Left lobe of liver (tissue), 2 donors: ENCODE results near the gene FAM209B. TPM values are rescaled to one million over a fixed set of nuclear protein-coding genes. Genes with fewer than 3 reads are reported as not detected.
"Not testable (repeated sequence)": the region's sequence is repeated elsewhere in the genome, so short reads cannot be mapped to it uniquely, and the experiment has no call there.

ENCODE experiments used
- ATAC-seq: fragments of 200-7000 bp; cut with Tn5 transposase; one replicate; pipeline ENCODE4 v1.9.1; 2020; ENCODE audit warnings: mild to moderate bottlenecking, moderate library complexity
- DNase-seq: peaks from one replicate; pipeline ENCODE4 v3.0.0-alpha.2; 2020; ENCODE audit warnings: low spot score
- total RNA-seq: library from RNA; stranded (reverse); gene quantifications from one replicate; pipeline ENCODE4 v1.2.1, GENCODE V29; 2021
- donor health status: DM: no; HTN: no; CAD: no; lungs with moderate emphysema.
- donor health status: DM: no; HTN: yes; CAD: no.

Gene FAM209B, protein sequence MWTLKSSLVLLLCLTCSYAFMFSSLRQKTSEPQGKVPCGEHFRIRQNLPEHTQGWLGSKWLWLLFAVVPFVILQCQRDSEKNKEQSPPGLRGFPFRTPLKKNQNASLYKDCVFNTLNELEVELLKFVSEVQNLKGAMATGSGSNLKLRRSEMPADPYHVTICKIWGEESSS
- total RNA-seq, result not detected

DNA sequence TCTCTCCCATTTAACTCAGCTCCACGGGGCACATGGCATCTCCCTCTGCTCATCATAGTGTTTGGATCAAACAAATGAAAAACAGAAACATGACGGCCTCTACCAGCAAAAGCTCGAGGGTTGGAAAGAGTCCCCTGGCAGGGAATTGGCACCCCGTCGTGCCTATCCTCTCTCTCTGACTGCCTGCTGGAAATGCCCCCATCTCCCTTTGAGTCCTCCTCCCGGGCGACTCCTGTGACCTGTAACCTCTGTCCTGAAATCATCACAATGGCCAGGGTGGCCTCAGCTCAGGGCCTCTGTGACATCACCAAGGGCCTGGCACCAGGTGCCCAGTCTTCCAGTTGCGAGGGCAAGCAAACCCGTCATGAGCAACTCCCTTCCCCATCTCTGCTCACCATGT is at the start of gene FAM209B:
TSS of gene FAM209B (plus strand) at position 301 of the 400 bp plus-strand sequence. CDS start at position 397, 96 bp downstream.
- not testable (repeated sequence) for ATAC-seq, DNase-seq

DNA sequence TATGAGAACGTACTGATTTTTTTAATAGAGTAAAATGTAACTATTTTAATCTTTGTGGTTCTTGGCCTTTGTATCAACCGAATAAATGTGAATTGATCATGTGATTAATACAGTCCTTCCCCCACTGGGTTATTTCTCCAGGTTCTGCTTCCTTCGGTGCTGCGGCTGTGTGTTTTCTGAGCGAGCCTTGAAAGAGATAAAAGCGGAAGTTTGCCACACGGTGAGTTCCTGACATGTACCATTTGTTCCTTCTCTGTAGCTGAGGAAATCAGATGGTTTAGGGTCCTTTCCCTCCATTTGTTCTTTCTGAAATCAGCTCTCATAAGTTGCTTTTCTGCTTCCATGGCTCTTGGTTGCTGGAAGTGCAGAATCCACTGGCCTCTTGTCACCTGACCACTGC is 49.1 kb upstream of the FAM209B start:
- no peak for DNase-seq
- ATAC-seq, result no peak

DNA sequence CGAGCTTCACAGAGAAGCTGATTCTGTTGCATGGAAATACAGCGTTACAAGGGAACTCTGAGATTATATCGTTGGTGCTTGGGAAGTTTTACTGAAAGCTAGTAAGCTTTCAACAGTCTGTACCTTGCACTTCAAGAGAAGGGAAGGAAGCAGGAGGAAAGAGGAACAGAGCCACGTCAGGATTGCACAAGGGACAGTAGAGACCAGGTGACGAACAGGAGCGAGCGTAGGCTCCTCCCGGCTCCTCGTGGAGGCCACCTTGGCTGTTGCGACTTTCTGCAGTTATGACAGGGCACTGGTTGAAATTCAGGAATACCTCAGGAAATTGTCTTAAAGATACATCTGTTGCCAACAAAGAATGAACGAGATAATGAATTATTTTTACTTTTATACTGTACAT is 45.8 kb upstream of the FAM209B start:
- ATAC-seq, result no peak
- DNase-seq, result no peak

DNA sequence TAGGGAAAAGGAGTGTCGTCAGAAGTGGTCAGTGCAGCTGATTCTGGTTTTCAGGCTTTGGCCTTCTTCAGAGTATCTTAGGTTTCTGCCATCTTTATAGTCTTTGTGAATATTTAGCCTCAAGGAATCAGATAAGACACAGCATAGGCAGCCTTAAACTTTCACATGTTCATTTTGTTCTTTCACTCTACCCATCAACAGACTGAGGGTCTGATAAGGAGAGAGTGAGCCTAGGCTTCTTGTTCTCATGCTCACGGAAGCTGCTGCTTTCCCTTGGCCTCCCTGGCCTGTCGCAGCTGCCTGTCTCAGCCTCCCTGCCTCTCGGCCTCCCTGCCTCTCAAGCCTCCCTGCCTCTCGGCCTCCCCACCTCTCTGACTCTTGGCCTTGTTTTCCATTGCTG is 44.5 kb upstream of the FAM209B start:
- no peak for DNase-seq
- no peak for ATAC-seq

DNA sequence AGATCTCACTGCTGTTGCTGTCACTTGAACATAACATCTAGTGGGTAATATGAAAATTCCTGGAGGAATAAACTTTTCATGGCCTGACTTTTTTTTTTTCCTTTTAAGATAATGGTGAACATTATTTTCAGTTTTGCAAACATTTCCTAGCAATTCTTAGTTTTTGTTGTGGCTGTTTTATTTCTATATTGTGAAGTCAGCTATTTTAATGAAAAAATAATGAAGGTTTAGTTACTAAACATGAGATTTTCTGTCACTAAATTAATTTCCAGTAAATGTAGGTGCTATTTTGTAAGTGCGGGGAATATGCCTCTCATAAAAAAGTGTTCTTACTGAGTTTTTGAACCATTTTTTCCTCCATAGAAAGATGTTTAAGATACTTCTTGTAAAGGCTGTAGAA is 31.9 kb upstream of the FAM209B start:
- DNase-seq, result no peak
- no peak for ATAC-seq

DNA sequence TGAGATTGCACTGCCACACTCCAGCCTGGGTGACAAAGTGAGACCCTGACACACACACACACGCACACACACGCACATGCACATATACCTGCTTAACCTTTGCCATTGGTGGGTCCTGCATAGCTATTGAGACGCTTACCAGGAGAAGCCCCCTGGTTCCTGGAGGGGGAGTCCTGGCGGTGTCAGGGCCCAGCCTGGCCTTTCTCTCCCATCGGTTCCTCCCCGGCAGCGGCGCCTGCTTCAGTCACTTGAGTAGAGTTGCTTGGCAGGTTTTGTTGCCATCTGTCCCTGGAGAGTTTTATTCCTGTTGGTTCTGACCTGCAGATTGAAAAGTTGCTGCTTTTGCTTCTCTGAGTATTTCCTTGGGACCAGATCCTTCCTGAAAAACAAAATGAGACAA is 29.1 kb upstream of the FAM209B start:
- DNase-seq, result no peak
- no peak for ATAC-seq

DNA sequence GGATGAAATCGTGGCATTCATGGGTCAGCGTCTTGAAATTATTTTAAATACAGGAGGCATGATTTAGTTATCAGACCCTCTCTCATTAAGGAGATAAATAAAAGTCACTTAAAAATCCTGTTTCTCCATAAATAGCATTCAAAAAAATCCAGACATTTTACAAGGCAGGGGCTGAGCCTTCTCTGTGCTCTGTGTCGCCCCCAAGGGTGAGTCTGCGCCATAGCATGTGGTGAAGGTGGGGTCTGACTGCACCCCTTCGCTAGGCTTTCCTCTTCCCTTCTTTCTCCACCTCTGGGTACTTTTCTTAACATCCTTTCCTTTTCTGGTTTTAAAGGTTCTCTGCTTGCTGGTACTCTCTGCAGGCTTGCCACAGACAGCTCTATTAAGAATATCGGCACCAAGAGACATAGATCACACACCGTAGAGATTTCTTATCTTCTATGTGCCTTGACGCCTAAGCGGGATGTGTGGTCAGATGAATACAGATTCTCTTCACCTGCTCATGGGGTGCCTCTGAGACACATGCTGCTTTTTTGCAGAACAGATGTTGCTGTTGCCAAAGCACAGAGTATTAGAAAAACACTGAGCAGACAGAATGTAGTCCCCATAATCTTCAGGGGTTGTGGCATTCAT is 28.6 kb upstream of the FAM209B start:
- ATAC-seq, result no peak
- DNase-seq, result no peak

DNA sequence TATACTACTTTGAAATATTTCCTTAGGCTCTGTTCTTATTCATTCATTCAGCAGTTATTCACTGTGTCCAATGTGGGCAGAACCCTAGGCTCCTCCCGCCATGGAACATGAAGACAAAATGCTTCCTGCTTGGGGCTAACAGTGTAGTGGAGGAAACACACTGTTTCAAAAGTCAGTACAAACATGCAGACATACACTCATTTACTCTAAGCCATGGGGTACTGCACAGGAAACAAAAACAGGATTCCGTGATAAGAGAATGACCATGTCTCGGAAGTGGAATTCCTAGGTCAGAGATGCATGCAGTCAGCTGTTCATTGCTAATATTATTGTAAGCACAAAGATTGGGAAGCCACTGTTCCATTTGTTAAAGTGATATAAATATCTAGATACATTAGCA is 26.9 kb upstream of the FAM209B start:
- DNase-seq, result no peak

DNA sequence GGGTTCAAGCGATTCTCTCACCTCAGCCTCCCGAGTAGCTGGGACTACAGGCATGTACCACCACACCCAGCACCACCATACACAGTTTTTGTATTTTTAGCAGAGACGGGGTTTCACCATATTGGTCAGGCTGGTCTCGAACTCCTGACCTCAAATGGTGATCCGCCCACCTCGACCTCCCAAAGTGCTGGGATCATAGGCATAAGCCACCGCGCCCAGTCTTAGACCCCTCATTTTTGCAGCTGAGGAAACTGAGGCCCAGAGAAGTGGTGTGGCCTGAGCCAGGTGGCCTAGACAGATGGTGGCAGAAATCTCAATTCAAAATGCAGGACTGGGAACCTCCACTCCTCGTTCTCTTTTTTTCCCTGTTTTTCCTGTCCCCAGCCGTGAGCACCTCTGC is 21.1 kb upstream of the FAM209B start:
- DNase-seq (no peak), ATAC-seq (no peak)

More for the DNA sequence above, 26.9 kb upstream of the FAM209B start:
- peak; percentile 60 for ATAC-seq

DNA sequence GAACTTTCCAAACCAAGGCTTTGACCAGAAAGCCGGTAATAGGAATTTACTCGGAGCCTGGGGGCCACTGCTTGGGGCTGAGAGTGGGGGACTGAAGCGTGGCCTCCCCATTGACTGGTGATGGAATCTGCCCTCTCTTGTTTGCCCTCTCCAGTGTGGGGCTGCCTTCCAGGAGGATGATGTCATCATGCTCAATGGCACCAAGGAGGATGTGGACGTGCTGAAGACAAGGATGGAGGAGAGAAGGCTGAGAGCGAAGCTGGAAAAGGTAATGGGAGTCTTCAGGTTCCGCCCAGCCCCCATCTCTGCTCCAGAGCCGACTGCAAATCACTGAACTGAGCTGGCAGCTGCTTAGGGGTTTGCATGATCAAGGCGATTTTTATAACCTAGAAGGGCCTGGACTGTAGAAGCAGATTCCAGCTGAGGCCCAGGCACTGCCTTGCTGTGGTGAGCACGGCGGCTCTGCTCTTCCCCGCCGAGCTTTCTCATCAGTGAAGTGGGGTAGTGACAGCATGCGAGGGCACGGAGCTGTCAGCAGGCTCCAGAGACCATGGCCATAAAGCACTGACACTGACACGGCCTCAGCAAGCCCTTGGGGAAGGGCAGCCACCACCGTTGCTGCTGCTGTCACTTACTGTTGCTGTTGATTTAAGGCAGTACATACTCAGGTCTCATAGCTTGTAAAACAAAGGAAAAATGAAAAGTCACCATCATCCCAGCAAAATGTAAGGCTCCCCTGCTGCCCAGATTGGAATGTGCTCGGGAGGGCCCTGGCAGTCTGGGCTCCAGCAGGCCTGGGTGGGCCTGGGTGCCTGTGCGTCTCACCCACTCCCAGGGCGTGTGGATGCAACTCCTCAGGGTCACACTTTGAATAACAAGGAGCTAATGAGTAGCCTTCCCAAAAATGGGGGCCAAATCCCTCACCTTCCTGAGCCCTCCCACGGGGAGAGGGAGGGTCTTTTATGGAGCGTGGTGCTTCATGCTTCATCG is 19.6 kb upstream of the FAM209B start:
- no peak for ATAC-seq
- no peak for DNase-seq

DNA sequence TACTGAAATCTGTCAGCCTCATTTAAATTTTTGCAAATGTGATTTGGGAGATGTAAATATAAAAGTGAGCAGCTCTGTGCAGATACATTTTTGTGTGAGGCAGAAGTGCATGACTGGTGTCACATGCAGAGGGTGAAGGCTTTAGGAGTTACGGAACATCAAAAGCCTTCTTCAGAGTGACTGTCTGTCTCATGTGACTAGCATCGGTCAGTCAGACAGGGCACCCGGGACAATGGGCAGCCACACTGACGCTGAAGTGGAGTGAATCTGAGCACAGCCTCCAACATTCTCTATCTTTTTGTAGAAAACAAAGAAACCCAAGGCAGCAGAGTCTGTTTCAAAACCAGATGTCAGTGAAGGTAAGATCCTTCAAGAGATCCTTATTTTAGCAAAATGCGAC is 16.4 kb upstream of the FAM209B start:
- DNase-seq (no peak), ATAC-seq (no peak)

DNA sequence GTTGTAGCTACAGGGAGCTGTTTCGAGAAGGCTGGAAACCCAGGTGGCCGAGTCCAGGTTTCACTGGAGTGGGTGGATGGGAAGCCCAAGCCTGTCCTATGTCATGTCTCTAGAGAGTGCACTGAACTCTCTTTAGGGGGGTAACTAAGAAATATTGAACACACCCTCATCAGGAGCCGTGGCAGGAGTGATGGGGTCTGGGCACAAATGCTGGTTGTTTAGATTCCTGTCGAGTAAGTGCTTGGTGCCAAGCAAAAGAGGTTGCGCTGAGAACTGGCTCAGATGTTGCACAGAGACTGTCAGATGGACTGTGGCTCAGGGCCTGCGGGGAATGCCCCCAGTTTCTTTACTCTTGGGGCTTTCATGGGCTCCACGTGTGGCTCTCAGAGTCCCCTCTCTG is 15.8 kb upstream of the FAM209B start:
- ATAC-seq, result no peak

DNA sequence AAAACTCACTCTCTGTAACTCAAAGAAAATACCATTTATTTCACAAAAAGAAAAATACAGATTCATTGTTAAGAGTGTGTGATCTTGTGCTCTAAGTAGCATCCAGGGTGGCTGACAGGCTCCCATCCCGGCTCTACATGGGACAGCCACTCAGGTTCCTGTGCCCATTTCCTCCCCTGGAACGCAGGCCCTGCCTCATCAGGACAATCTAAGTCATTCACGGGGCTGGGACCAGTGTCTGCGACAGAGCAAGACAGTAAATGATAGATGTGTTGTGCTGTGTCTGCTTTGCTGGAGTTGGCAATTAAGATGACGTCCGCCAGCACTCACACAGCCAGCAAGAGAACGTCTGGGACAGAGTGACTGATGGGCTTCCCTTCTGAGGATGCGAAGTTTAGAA is 15.4 kb upstream of the FAM209B start:
- DNase-seq (no peak), ATAC-seq (no peak)

More for the DNA sequence above, 15.8 kb upstream of the FAM209B start:
- no peak for DNase-seq

DNA sequence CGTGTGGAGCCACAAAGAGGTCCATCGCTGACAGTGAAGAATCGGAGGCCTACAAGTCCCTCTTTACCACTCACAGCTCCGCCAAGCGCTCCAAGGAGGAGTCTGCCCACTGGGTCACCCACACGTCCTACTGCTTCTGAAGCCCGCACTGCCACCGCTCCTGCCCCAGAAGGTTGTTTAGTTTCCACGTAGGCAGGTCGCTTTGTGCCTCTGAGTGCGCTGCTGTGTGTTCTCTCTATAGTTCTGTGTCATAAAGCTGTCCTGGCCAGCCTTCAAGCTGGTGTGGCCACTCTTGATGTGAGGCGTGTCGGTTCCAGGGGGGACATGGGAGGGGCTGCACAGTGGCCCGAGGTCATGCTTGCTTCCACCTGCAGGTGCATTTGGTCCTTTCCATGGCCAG is 14.9 kb upstream of the FAM209B start:
- DNase-seq (no peak), ATAC-seq (no peak)

DNA sequence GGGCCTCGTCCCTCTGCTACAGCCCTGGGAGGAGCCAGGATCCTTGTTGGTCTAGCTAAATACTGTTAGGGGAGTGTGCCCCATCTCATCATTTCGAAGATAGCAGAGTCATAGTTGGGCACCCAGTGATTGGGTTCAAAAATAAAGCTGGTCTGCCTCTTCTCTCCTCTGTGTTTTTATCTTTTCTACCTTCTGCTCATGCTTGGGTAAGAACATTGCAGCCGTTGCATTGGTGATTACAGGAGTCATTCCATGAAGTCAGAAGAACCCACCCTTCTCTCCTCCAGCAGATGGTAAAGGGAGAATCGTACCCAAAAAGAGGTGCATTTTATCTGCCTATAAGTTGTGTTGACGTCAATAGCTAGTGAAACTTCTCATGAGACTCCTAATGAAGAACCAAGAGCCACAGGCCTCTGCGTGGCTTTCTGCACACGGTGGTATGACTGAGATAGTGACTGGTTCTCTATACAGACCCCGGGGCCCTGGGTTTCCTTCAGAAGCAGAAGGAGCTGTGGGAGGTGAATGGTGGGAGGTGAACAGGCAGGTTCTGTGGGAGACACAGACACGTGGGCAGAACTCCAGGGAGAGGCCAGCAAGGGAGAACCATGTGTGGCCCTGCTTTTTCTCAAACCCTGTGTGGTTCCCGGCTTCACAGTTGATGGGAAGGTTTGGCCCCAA is 14.2 kb upstream of the FAM209B start:
- ATAC-seq (no peak), DNase-seq (no peak)

DNA sequence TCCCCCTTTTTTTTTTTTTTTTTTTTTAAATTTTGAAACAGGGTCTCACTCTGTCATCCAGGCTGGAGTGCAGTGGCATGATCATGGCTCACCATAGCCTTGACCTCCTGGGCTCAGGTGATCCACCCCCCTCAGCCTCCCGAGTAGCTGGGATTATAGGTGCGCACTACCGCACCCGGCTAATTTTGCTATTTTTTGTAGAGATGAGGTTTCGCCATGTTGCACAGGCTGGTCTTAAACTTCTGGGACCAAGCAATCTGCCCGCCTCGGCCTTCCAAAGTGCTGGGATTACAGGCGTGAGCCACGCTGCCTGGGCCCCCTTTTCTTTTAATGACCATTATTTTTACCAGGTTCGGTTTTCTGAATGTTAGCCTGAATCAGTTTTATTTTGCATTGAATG is 13.5 kb upstream of the FAM209B start:
- ATAC-seq (no peak), DNase-seq (no peak)

DNA sequence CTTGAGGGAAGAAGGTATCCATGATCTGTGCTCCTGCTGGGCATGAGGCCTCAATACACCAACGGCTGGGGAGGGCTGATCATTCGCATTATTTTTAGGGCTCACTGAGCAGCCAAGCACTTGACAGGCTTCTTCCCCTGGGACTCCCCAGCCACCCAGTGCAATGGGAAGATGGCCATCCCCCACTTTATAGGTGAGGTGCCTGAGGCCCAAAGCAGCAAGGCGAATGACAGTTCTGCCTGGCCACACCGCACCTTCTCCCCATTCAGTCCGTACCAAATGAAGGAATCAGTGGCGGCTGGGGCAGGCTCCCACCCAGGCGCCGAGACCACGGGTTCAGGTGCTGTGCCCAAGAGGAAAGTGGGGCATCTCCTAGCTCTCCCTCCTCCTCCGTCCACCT is 12.9 kb upstream of the FAM209B start:
- no peak for DNase-seq
- ATAC-seq, result no peak

DNA sequence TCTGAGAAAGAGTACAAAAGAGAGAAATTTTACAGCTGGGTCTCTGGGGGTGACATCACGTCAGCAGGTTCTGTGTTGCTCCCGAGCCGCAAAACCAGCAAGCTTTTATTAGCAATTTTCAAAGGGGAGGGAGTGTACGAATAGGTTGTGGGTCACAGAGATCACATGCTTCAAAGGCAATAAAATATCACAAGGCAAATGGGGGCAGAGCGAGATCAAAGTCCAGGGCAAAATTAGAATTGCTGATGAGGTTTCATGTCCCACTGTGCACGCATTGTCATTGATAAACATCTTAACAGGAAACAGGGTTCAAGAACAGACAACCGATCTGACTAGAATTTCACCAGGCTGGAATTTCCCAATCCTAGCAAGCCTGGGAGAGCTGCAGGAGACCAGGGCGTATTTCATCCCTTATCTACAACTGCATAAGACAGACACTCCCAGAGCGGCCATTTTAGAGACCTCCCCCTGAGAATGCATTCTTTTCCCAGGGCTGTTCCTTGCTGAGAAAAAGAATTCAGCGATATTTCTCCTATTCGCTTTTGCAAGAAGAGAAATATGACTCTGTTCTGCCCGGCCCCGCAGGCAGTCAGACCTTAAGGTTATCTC is 12.2 kb upstream of the FAM209B start:
- DNase-seq, ATAC-seq: not testable (repeated sequence)

DNA sequence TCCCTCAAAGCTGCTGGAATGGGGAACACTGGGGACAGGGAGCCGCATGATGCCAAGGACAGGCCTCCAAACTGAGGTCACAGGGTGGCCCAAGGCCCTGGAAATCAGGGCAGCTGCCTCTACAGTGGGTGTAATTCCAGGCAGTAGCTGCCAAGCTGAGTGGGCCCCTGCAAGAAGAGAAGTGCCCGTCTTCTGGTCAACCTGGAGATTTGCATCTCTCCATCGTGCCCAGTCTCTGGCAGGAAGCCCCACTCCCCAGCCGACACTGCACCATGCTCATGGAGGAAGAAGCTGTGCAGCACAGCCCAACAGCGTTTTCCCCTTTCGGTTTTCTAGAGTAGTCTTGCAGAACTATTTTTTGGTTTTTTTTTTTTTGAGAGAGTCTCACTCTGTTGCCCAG is 10.7 kb upstream of the FAM209B start:
- DNase-seq, result no peak
- ATAC-seq, result no peak

DNA sequence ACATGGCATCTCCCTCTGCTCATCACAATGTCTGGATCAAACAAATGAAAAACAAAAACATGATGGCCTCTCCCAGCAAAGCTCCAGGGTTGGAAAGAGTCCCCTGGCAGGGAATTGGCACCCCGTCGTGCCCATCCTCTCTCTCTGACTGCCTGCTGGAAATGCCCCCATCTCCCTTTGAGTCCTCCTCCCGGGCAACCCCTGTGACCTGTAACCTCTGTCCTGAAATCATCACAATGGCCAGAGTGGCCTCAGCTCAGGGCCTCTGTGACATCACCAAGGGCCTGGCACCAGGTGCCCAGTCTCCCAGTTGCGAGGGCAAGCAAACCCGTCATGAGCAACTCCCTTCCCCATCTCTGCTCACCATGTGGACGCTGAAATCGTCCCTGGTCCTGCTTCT is 8.6 kb upstream of the FAM209B start, which contains the start of gene FAM209A:
TSS of gene FAM209A (plus strand) at position 301 of the 400 bp plus-strand sequence. CDS start at position 366, 65 bp downstream.
- not testable (repeated sequence) for DNase-seq, ATAC-seq

DNA sequence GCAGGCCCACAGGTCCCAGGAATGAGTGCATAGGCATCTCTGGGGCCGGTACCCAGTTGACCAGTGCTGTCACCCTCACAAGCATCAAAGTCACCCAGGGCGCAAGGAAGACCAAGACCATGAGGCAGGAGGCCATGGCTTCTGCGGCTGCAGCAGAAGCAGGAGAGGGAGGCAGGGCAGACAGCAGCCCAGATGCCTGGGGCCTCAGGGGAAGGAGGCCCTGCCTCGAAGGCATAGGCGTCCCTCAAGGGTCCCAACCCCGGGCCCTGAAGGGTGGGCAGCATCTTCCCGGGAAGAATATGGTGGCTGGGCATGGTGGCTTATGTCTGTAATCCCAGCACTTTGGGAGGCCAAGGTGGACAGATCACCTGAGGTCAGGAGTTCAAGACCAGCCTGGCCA is 5.5 kb upstream of the FAM209B start:
- DNase-seq, result no peak
- ATAC-seq, result no peak
